AG04450 (cell line): ENCODE data around the gene SLC25A43. TPM values are rescaled to one million over a fixed set of nuclear protein-coding genes. Genes with fewer than 3 reads are reported as not detected.

Experiments used
- CTCF ChIA-PET: fragments of 300-600, 350-600 bp; formaldehyde crosslinking; extraction: SDS; loops from one replicate; lab custom pipeline; 2022; ENCODE audit warnings: antibody characterized with exemption, inconsistent platforms; lab: Charles Lee
- POLR2A ChIA-PET: fragments of 350-600 bp; formaldehyde crosslinking; extraction: SDS; loops from one replicate; lab custom pipeline; 2021; ENCODE audit warnings: antibody characterized with exemption, inconsistent platforms; lab: Yijun Ruan, JAX
- DNase-seq: peaks from one replicate; pipeline ENCODE4 v3.0.0-alpha.2; 2011; ENCODE audit warnings: low read depth, low spot score
- H3K27ac ChIP-seq: one replicate; pipeline ENCODE4 v1.5.1; 2012; ENCODE audit warnings: low read depth, low read length, control low read depth
- H3K27me3 ChIP-seq: one replicate; pipeline ENCODE4 v1.6.0; 2012; ENCODE audit warnings: low read length; ENCODE audit not compliant: control insufficient read depth, insufficient read depth
- H3K4me3 ChIP-seq: 2 replicates; pipeline ENCODE4 v1.5.1; 2011; ENCODE audit warnings: mild to moderate bottlenecking, low read depth, low read length, control low read depth
- H3K9me3 ChIP-seq: 2 replicates; pipeline ENCODE4 v1.5.1; 2012; ENCODE audit warnings: low read length; ENCODE audit not compliant: control insufficient read depth, insufficient read depth
- CTCF ChIP-seq: IDR thresholded peaks from 2 replicates; pipeline ENCODE4 v1.5.1; 2011; ENCODE audit warnings: low read depth, low read length, control low read depth, inconsistent platforms
- polyA plus RNA-seq: library from polyadenylated mRNA; depleted of rRNA; stranded (reverse); fragments of >200 nt; gene quantifications from 2 replicates; pipeline ENCODE4 v1.2.3, GENCODE V29; 2011

The SLC25A43 gene
- polyA plus RNA-seq, 1 experiment: 8.5 TPM

GRCh38 chrX:119399772-119400101, 601 bp downstream of the SLC25A43 start:
- POLR2A ChIA-PET: interaction anchor here (1.0 kb wide), 1 partner anchor 68 kb away, joined by 4 read pairs; the partner anchor contains the start of gene SLC25A5
- CTCF ChIA-PET: no interaction called here
- H3K27ac ChIP-seq: no peak overlapping the region
- DNase-seq: no peak
- peak overlapping the region; percentile 64 for H3K4me3 ChIP-seq
- TF ChIP-seq CTCF: no peak
- H3K9me3 ChIP-seq: no peaks in the 10 kb centered on the region
- H3K27me3 ChIP-seq: no peaks in the 10 kb centered on the region

- TF ChIP-seq CTCF: no peak
- no peak for DNase-seq
- no peaks in the 10 kb centered on the region for H3K27me3 ChIP-seq
- no peak overlapping the region for H3K27ac ChIP-seq
- H3K4me3 ChIP-seq: no peak overlapping the region
- ChIA-PET CTCF (interaction anchor here (0.6 kb wide), 1 partner anchor 10 kb away, joined by 5 read pairs; no protein-coding TSS in a partner anchor), POLR2A (no interaction called here)
- no peaks in the 10 kb centered on the region for H3K9me3 ChIP-seq
These were observed 2.4 kb downstream of the SLC25A43 start for GRCh38 chrX:119401569-119401968.

GRCh38 chrX:119402588-119402987, 3.5 kb downstream of the SLC25A43 start:
- no peaks in the 10 kb centered on the region for H3K27me3 ChIP-seq
- no peak overlapping the region for H3K27ac ChIP-seq
- no peak for DNase-seq
- no peaks in the 10 kb centered on the region for H3K9me3 ChIP-seq
- no peak overlapping the region for H3K4me3 ChIP-seq
- no peak for TF ChIP-seq CTCF
- POLR2A ChIA-PET: no interaction called here
- CTCF ChIA-PET: no interaction called here

DNA sequence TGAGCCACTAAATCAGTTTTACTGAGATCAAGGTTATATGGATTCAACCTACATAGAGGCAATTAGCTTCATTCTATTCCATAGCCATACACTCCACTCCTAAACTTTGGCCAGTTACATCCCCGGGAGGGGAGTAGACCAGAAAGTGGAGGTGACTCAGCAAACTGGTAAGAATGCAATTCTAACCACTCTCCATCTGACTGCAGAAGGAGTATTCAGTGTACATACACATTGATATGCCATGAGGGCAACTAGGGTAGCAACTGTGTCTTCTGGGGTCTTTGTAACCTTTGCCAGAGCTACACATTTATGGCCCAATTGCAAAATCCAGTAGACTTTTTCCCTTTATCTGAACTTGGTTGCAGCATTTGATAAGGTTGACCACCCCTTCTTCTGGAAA, 7.6 kb downstream of the SLC25A43 start:
- no peak for DNase-seq
- H3K27me3 ChIP-seq: no peaks in the 10 kb centered on the region
- no peak overlapping the region for H3K27ac ChIP-seq
- CTCF ChIA-PET: no interaction called here
- H3K4me3 ChIP-seq: no peak overlapping the region
- POLR2A ChIA-PET: no interaction called here
- TF ChIP-seq CTCF: no peak
- no peaks in the 10 kb centered on the region for H3K9me3 ChIP-seq

- Histone ChIP-seq H3K27ac (no peak overlapping the region), H3K4me3 (no peak overlapping the region), H3K27me3 (no peaks in the 10 kb centered on the region), H3K9me3 (no peaks in the 10 kb centered on the region)
- no peak for DNase-seq
- TF ChIP-seq CTCF: no peak
- ChIA-PET CTCF (no interaction called here), POLR2A (no interaction called here)
These were observed 8.5 kb downstream of the SLC25A43 start for GRCh38 chrX:119407681-119408080.
